GM23338 (cell line): Measurements from ENCODE around the gene UGCG. TPM values are rescaled to one million over a fixed set of nuclear protein-coding genes. Genes with fewer than 3 reads are reported as not detected.
A peak's percentile ranks its signal among the peaks of the same experiment; 100 is the strongest.

Experiments
- ATAC-seq: fragments of 200-7000 bp; cut with Tn5 transposase; 3 replicates; pipeline ENCODE4 v1.9.1; 2020
- DNase-seq: peaks from one replicate; pipeline ENCODE4 v3.0.0-alpha.2; 2015; ENCODE audit warnings: low spot score
- H2AFZ ChIP-seq: fragments of 200-600 bp; sonication (generic); 2 replicates; pipeline ENCODE4 v1.8.0; 2016; ENCODE audit warnings: antibody characterized with exemption, mild to moderate bottlenecking, moderate library complexity
- H3F3A ChIP-seq: fragments of 200-600 bp; sonication (generic); replicated peaks from 2 replicates; pipeline ENCODE4 v1.8.0; 2017; ENCODE audit warnings: antibody characterized with exemption, mixed run types, low read depth
- H3K27ac ChIP-seq: fragments of 200-600 bp; sonication (generic); 2 replicates; pipeline ENCODE4 v1.6.1; 2016; ENCODE audit warnings: low read depth
- H3K27me3 ChIP-seq: fragments of 200-600 bp; sonication (generic); 2 replicates; pipeline ENCODE4 v1.8.0; 2016; ENCODE audit warnings: mild to moderate bottlenecking, mixed run types, moderate library complexity; ENCODE audit not compliant: insufficient read depth
- H3K36me3 ChIP-seq: fragments of 200-600 bp; sonication (generic); 2 replicates; pipeline ENCODE4 v1.8.0; 2016; ENCODE audit warnings: mild to moderate bottlenecking; ENCODE audit not compliant: insufficient read depth
- H3K4me1 ChIP-seq: fragments of 200-600 bp; sonication (generic); 2 replicates; pipeline ENCODE4 v1.8.0; 2016; ENCODE audit warnings: mild to moderate bottlenecking, moderate library complexity; ENCODE audit not compliant: insufficient read depth
- H3K4me2 ChIP-seq: fragments of 200-600 bp; sonication (generic); 2 replicates; pipeline ENCODE4 v1.7.1; 2017; ENCODE audit warnings: mixed run types
- H3K4me3 ChIP-seq: fragments of 200-600 bp; sonication (generic); 2 replicates; pipeline ENCODE4 v1.6.1; 2016; ENCODE audit warnings: mixed run types
- H3K79me2 ChIP-seq: fragments of 200-600 bp; sonication (generic); replicated peaks from 2 replicates; pipeline ENCODE4 v1.8.0; 2017; ENCODE audit warnings: mild to moderate bottlenecking; ENCODE audit not compliant: insufficient read depth
- H3K9me2 ChIP-seq: fragments of 200-600 bp; sonication (generic); 2 replicates; pipeline ENCODE4 v1.8.0; 2017; ENCODE audit not compliant: insufficient read depth
- H4K20me1 ChIP-seq: fragments of 200-600 bp; sonication (generic); replicated peaks from 2 replicates; pipeline ENCODE4 v1.8.0; 2017; ENCODE audit warnings: mild to moderate bottlenecking; ENCODE audit not compliant: insufficient read depth
- H3K27ac Mint-ChIP-seq: 2 replicates; pipeline ENCODE4 v1.8.0; 2020; ENCODE audit warnings: inconsistent platforms, mild to moderate bottlenecking, moderate library complexity, mixed read lengths
- H3K27me3 Mint-ChIP-seq: 3 replicates; pipeline ENCODE4 v1.8.0; 2022; ENCODE audit warnings: low read depth, mild to moderate bottlenecking, moderate library complexity, mixed read lengths, inconsistent platforms; ENCODE audit not compliant: insufficient read depth, poor library complexity
- H3K36me3 Mint-ChIP-seq: 3 replicates; pipeline ENCODE4 v1.8.0; 2021; ENCODE audit warnings: low read depth, mild to moderate bottlenecking, inconsistent platforms, moderate library complexity, mixed read lengths
- H3K4me1 Mint-ChIP-seq: 3 replicates; pipeline ENCODE4 v1.8.0; 2020; ENCODE audit warnings: mild to moderate bottlenecking, inconsistent platforms, mixed read lengths
- H3K4me3 Mint-ChIP-seq: 3 replicates; pipeline ENCODE4 v1.8.0; 2021; ENCODE audit warnings: moderate library complexity, mild to moderate bottlenecking, inconsistent platforms, mixed read lengths
- H3K9me3 Mint-ChIP-seq: 3 replicates; pipeline ENCODE4 v1.8.0; 2020; ENCODE audit warnings: moderate library complexity, mild to moderate bottlenecking, inconsistent platforms, mixed read lengths
- CREB1 ChIP-seq: fragments of 250-450 bp; sonication (Bioruptor Pico); IDR thresholded peaks from 2 replicates; pipeline ENCODE4 v1.5.0; 2020; ENCODE audit warnings: low read depth, mild to moderate bottlenecking, moderate library complexity
- ETS1 ChIP-seq: IDR thresholded peaks from 2 replicates; pipeline ENCODE4 v1.6.1; 2016; ENCODE audit warnings: antibody characterized with exemption
- EZH2 ChIP-seq: fragments of 200-600 bp; sonication (generic); IDR thresholded peaks from one replicate; pipeline ENCODE4 v1.8.0; 2017; ENCODE audit warnings: antibody characterized with exemption, mild to moderate bottlenecking, low read depth; ENCODE audit not compliant: unreplicated experiment
- EZH2phosphoT487 ChIP-seq: fragments of 200-600 bp; sonication (generic); IDR thresholded peaks from one replicate; pipeline ENCODE4 v1.8.1; 2018; ENCODE audit warnings: antibody characterized with exemption; ENCODE audit not compliant: unreplicated experiment
- JUNB ChIP-seq: IDR thresholded peaks from one replicate; pipeline ENCODE4 v1.6.1; 2016; ENCODE audit warnings: antibody characterized with exemption; ENCODE audit not compliant: unreplicated experiment
- NANOG ChIP-seq: IDR thresholded peaks from 2 replicates; pipeline ENCODE4 v1.6.1; 2016; ENCODE audit warnings: antibody characterized with exemption, borderline replicate concordance
- POLR2AphosphoS5 ChIP-seq: IDR thresholded peaks from 2 replicates; pipeline ENCODE4 v1.6.1; 2016; ENCODE audit warnings: antibody characterized with exemption, low read depth
- REST ChIP-seq: IDR thresholded peaks from one replicate; pipeline ENCODE4 v1.6.1; 2018; ENCODE audit warnings: antibody characterized with exemption; ENCODE audit not compliant: unreplicated experiment
- STAT1 ChIP-seq: IDR thresholded peaks from one replicate; pipeline ENCODE4 v1.6.1; 2016; ENCODE audit warnings: antibody characterized with exemption; ENCODE audit not compliant: unreplicated experiment
- ZNF114 ChIP-seq: fragments of 250-450 bp; sonication (Bioruptor Pico); IDR thresholded peaks from 2 replicates; pipeline ENCODE4 v1.5.0; 2020; ENCODE audit warnings: mild to moderate bottlenecking, moderate library complexity
- ZNF331 ChIP-seq: fragments of 250-450 bp; sonication (Bioruptor Pico); IDR thresholded peaks from 2 replicates; pipeline ENCODE4 v1.5.0; 2020; ENCODE audit warnings: low read depth, mild to moderate bottlenecking, moderate library complexity
- polyA plus RNA-seq: library from polyadenylated mRNA; unstranded; fragments of >200 nt; fragmentation: Nextera tagmentation; extraction: Ambion mirVana; gene quantifications from 2 replicates; pipeline ENCODE4 v1.2.1, GENCODE V29; 2016
- total RNA-seq: library from RNA; depleted of rRNA; stranded (reverse); fragments of >200 nt; shearing (Covaris generic); gene quantifications from 2 replicates; pipeline ENCODE4 v1.2.3, GENCODE V29; 2014

The UGCG gene
- total and polyA plus RNA-seq, 2 experiments from 2014 or later = 30.4 to 44.9 TPM

GRCh38 chr9:111915425-111915758, 18.8 kb downstream of the UGCG start:
- H3K9me3 Mint-ChIP-seq = no peaks in the 10 kb centered on the region
- ATAC-seq = no peak
- H4K20me1 ChIP-seq = peaks cover 31% of the 10 kb centered on the region

GRCh38 chr9:111916234-111916645, 19.6 kb downstream of the UGCG start:
- H3K36me3 Mint-ChIP-seq = peaks cover 13% of the 10 kb centered on the region; the same call in 2 of the 3 replicates
- H3K79me2 ChIP-seq = peaks cover 87% of the 10 kb centered on the region
- H3K27ac Mint-ChIP-seq = peak overlapping the region; percentile 48; the same call in 1 of the 2 replicates
- H3F3A ChIP-seq = no peaks in the 10 kb centered on the region
- no peaks in the 10 kb centered on the region for H3K4me1 Mint-ChIP-seq
- DNase-seq (no peak), ATAC-seq (no peak)
- H3K27me3 Mint-ChIP-seq = no peaks in the 10 kb centered on the region
- H3K36me3 ChIP-seq = no peaks in the 10 kb centered on the region
- no peak overlapping the region for H2AFZ ChIP-seq
- H3K27ac ChIP-seq = no peak overlapping the region
- H3K4me3 Mint-ChIP-seq = no peak overlapping the region
- H3K4me2 ChIP-seq = no peak overlapping the region
- H3K9me2 ChIP-seq = no peaks in the 10 kb centered on the region
- no peaks in the 10 kb centered on the region for H3K9me3 Mint-ChIP-seq
- peaks cover 27% of the 10 kb centered on the region for H4K20me1 ChIP-seq
- no peak overlapping the region for H3K4me3 ChIP-seq
- no peaks in the 10 kb centered on the region for H3K4me1 ChIP-seq
- H3K27me3 ChIP-seq = no peaks in the 10 kb centered on the region
- TF ChIP-seq ETS1 (no peak), ZNF114 (CRISPR knock-in tag) (no peak), CREB1 (no peak), POLR2AphosphoS5 (no peak), ZNF331 (CRISPR knock-in tag) (no peak), STAT1 (no peak), EZH2 (no peak)

More at GRCh38 chr9:111915425-111915758, 18.8 kb downstream of the UGCG start:
- no peaks in the 10 kb centered on the region for H3F3A ChIP-seq
- TF ChIP-seq ETS1 = no peak
- no peak for TF ChIP-seq ZNF114 (CRISPR knock-in tag)
- no peak for TF ChIP-seq CREB1
- no peak for TF ChIP-seq JUNB
- TF ChIP-seq NANOG = no peak
- TF ChIP-seq REST = no peak
- no peak for TF ChIP-seq ZNF331 (CRISPR knock-in tag)
- no peak for TF ChIP-seq EZH2phosphoT487
- no peak for TF ChIP-seq EZH2
- no peak for TF ChIP-seq STAT1
- H3K4me1 ChIP-seq = no peaks in the 10 kb centered on the region
- H3K4me1 Mint-ChIP-seq = no peaks in the 10 kb centered on the region
- H3K4me3 Mint-ChIP-seq = no peak overlapping the region
- H3K4me3 ChIP-seq = no peak overlapping the region
- H3K9me2 ChIP-seq = no peaks in the 10 kb centered on the region
- no peak overlapping the region for H3K4me2 ChIP-seq
- H3K27me3 ChIP-seq = no peaks in the 10 kb centered on the region
- DNase-seq = no peak
- no peaks in the 10 kb centered on the region for H3K27me3 Mint-ChIP-seq
- H2AFZ ChIP-seq = no peak overlapping the region
- H3K27ac Mint-ChIP-seq = peak overlapping the region; percentile 22; the same call in 1 of the 2 replicates
- no peaks in the 10 kb centered on the region for H3K36me3 ChIP-seq
- peaks cover 13% of the 10 kb centered on the region; the same call in 2 of the 3 replicates for H3K36me3 Mint-ChIP-seq
- H3K27ac ChIP-seq = no peak overlapping the region
- peaks cover 87% of the 10 kb centered on the region for H3K79me2 ChIP-seq
